ENCODE measurements around the gene TRIM51G. TPM values are rescaled to one million over a fixed set of nuclear protein-coding genes. Genes with fewer than 3 reads are reported as not detected.

The TRIM51G gene, protein sequence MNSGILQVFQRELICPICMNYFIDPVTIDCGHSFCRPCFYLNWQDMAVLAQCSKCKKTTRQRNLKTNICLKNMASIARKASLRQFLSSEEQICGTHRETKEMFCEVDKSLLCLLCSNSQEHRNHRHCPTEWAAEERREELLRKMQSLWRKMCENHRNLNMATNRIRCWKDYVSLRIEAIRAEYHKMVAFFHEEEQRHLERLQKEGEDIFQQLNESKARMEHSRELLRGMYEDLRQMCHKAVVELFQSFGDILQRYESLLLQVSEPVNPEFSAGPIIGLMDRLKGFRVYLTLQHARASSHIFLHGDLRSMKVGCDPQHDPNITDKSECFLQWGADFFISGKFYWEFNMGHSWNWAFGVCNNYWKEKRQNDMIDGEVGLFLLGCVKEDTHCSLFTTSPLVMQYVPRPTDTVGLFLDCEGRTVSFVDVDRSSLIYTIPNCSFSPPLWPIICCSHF
- not detected in 2 replicates for total RNA-seq

DNA sequence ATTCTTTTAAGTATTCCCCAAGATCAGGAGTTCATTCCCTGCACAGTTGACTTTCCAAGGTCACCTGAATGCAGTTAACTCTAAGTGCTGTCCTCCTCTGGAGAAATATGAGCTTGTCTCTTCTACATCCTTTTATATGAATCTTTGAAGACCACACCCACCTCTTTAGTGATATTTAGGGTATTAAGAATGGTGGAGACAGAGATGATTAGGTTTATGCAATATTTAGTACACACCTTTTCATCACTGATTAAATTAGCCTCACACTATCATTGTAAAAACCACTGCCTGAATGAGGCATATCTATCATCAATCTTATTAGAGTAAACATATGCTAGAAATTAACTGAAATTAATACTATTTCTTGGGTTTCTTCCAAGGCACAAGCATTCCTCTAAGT, at the start of gene TRIM51G:
Gene TRIM51G (minus strand): TSS at position 101 of the 400 bp plus-strand sequence. CDS start 2,190 bp downstream, outside the sequence.

DNA sequence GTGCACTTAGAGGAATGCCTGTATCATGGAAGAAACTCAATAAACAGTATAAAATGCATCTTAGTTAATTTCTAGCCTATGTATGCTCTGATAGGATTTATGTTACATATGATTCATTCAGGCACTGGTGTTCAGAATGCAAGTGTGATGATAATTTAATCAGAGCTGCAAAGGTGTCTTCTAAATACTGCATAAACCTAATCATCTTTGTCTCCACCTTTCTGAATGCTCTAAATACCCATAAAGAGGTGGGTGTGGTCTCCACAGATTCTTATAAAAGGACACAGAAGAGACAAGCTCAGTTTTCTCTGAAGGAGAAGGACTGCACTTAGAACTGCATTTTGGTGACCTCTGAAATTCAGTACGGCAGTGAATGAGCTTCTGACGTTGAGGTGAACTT, 44.8 kb upstream of the TRIM51G start, which contains the start of gene TRIM49B:
Gene TRIM49B (plus strand): TSS at position 301 of the 400 bp plus-strand sequence. CDS start 2,777 bp downstream, outside the sequence.

Other genes starting within 250 kb of the TRIM51G start
- not detected in 2 replicates for gene TRIM49B, start 44.9 kb upstream of the TRIM51G start, total RNA-seq
- gene TRIM64C, start 75.2 kb upstream of the TRIM51G start, total RNA-seq, result not detected in 2 replicates
- 0.29 TPM in 1 of 2 replicates, not detected in the other for gene FOLH1, start 224.7 kb upstream of the TRIM51G start, total RNA-seq

Measured in placental pericyte (primary cell).